Ishikawa (cell line): ENCODE results near the gene OPA3.

Experiments used
- CEBPB ChIP-seq: IDR thresholded peaks from 2 replicates; pipeline ENCODE4 v1.6.1; 2012
- CREB1 ChIP-seq: IDR thresholded peaks from 2 replicates; pipeline ENCODE4 v1.6.1; 2012; ENCODE audit warnings: low read depth
- EGR1 ChIP-seq: IDR thresholded peaks from 2 replicates; pipeline ENCODE4 v1.6.1; 2012
- EP300 ChIP-seq: IDR thresholded peaks from 2 replicates; pipeline ENCODE4 v1.6.1; 2012; ENCODE audit warnings: borderline replicate concordance
- FOXM1 ChIP-seq: IDR thresholded peaks from 2 replicates; pipeline ENCODE4 v1.6.1; 2012; ENCODE audit warnings: low read depth, borderline replicate concordance
- MAX ChIP-seq: IDR thresholded peaks from 2 replicates; pipeline ENCODE4 v1.6.1; 2012
- NFIC ChIP-seq: IDR thresholded peaks from 2 replicates; pipeline ENCODE4 v1.6.1; 2012
- RAD21 ChIP-seq: IDR thresholded peaks from 2 replicates; pipeline ENCODE4 v1.6.1; 2012; ENCODE audit warnings: low read depth
- REST ChIP-seq: IDR thresholded peaks from 2 replicates; pipeline ENCODE4 v1.6.1; 2012; ENCODE audit warnings: low read depth, mild to moderate bottlenecking
- TAF1 ChIP-seq: IDR thresholded peaks from 2 replicates; pipeline ENCODE4 v1.6.1; 2012; ENCODE audit warnings: low read depth, mild to moderate bottlenecking
- TCF12 ChIP-seq: IDR thresholded peaks from 2 replicates; pipeline ENCODE4 v1.6.1; 2012; ENCODE audit warnings: low read depth
- TEAD4 ChIP-seq: IDR thresholded peaks from 2 replicates; pipeline ENCODE4 v1.6.1; 2012
- USF1 ChIP-seq: IDR thresholded peaks from 2 replicates; pipeline ENCODE4 v1.6.1; 2012
- YY1 ChIP-seq: IDR thresholded peaks from 2 replicates; pipeline ENCODE4 v1.6.1; 2012; ENCODE audit warnings: low read depth
- ZBTB7A ChIP-seq: IDR thresholded peaks from 2 replicates; pipeline ENCODE4 v1.6.1; 2012; ENCODE audit warnings: low read depth

OPA3 gene

GRCh38 chr19:45607071-45608029 lies 22.7 kb upstream of the OPA3 start:
- TF ChIP-seq YY1, result no peak
- 0 out of 2 replicates have a peak, but pooled peaks have one; percentile 2 for TF ChIP-seq EP300
- peak; percentile 94 for TF ChIP-seq USF1
- TF ChIP-seq RAD21, result peak; percentile 84
- peak; percentile 78 for TF ChIP-seq NFIC
- TF ChIP-seq TEAD4, result no peak

- 0 out of 2 replicates have a peak, but pooled peaks have one; percentile 17 for TF ChIP-seq EGR1
- TF ChIP-seq USF1, result no peak
Measured at GRCh38 chr19:45601524-45602374, 17.1 kb upstream of the OPA3 start, which contains the start of gene GPR4. TSS of gene GPR4 (minus strand) at chr19:45602212. CDS start at chr19:45591866, 10,346 bp downstream.

DNA sequence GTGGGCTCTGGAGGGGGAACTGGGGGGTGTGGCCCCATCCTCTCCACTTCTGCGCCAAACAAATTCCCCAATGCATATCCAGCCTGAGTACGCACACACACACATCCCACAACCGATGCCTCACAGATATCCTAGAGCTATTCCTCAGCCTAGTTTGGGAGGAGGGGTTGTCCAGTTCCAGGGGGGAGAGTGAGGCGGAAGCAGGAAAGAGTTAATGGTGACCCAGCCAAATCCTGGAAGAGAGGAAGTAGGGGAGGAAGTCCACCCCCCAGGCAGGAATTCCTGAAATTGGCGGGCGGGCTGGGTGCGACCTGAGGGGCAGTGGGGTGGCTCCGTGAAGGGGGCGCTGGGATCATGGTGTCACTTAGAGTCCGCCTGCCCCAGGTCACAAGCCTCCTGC lies 16.5 kb upstream of the OPA3 start:
- TF ChIP-seq EP300 (no peak), REST (no peak), TAF1 (no peak), EGR1 (no peak), TEAD4 (no peak), FOXM1 (no peak), MAX (no peak), CREB1 (no peak), RAD21 (no peak), NFIC (no peak), YY1 (no peak), USF1 (no peak), TCF12 (no peak), CEBPB (no peak), ZBTB7A (no peak)

GRCh38 chr19:45600340-45600885 lies 15.8 kb upstream of the OPA3 start:
- no peak for TF ChIP-seq CEBPB

- TF ChIP-seq REST, result no peak
- TF ChIP-seq TAF1, result no peak
- TF ChIP-seq NFIC, result no peak
- TF ChIP-seq ZBTB7A, result no peak
- no peak for TF ChIP-seq RAD21
- no peak for TF ChIP-seq EP300
- TF ChIP-seq MAX, result no peak
- TF ChIP-seq CEBPB, result no peak
- TF ChIP-seq CREB1, result no peak
- TF ChIP-seq EGR1, result no peak
Measured at GRCh38 chr19:45599286-45599685, 14.7 kb upstream of the OPA3 start.
